Right cardiac atrium (tissue), 5 donors: ENCODE data around the gene ITGB8. TPM values are rescaled to one million over a fixed set of nuclear protein-coding genes. Genes with fewer than 3 reads are reported as not detected.
"Not testable (repeated sequence)": the region's sequence is repeated elsewhere in the genome, so short reads cannot be mapped to it uniquely, and the experiment has no call there.

Source experiments
- ATAC-seq, 2 donors: fragments of 200-7000 bp; cut with Tn5 transposase; one replicate each; pipeline versions ENCODE4 v1.8.0 to v1.9.1; 2020; ENCODE audit warnings: moderate library complexity in 2 of 2, mild to moderate bottlenecking in 1 of 2
- DNase-seq, 3 donors: peaks; one replicate each; pipeline ENCODE4 v3.0.0-alpha.2; 2020
- H3K27ac ChIP-seq: one replicate; pipeline ENCODE4 v1.5.1; 2013; ENCODE audit warnings: mild to moderate bottlenecking, low read length, control low read depth, moderate library complexity
- H3K27me3 ChIP-seq: one replicate; pipeline ENCODE4 v1.6.1; 2013; ENCODE audit not compliant: control insufficient read depth, insufficient read depth
- H3K4me1 ChIP-seq: one replicate; pipeline ENCODE4 v1.6.1; 2013; ENCODE audit warnings: low read length; ENCODE audit not compliant: control insufficient read depth, insufficient read depth
- H3K4me3 ChIP-seq: one replicate; pipeline ENCODE4 v1.5.1; 2013; ENCODE audit warnings: low read length, control low read depth
- H3K9me3 ChIP-seq: one replicate; pipeline ENCODE4 v1.6.1; 2013; ENCODE audit warnings: low read length; ENCODE audit not compliant: control insufficient read depth
- WGBS: extraction: QIAGEN DNeasy Blood & Tissue Kit; methylation state at CpG from one replicate; pipeline ENCODE4 v1.1.7; 2013; 5-methylcytosine and 5-hydroxymethylcytosine counted together
- intact Hi-C, 4 donors: fragments of 100-400 bp; cut with DNase I; formaldehyde crosslinking; loops; one replicate each; pipeline versions ENCODE4 v1.11.0 to v1.14.0; 2022 to 2023
- polyA plus RNA-seq: library from polyadenylated mRNA; stranded (reverse); fragments of 200-250 nt; gene quantifications from one replicate; pipeline ENCODE4 v1.2.3, GENCODE V29; 2013
- total RNA-seq, 4 donors: library from RNA; stranded (reverse); fragmentation: NEBNext Ultra II Directional; extraction: Animal tissue kit (Norgen Biotek cat#: 25700); gene quantifications; one replicate each; pipeline ENCODE4 v1.2.1, GENCODE V29; 2021
- donor health status: healthy with polysubstance abuse.
- donor health status: DM: no; HTN: yes; CAD: no.
- donor health status: DM: no; HTN: no; CAD: no.
- donor health status: DM: no; HTN: yes; CAD: no; lungs with severe emphysema.
- donor health status: DM: yes; HTN: yes; CAD: no.

The ITGB8 gene
- total and polyA plus RNA-seq, 5 donors, result 2.1 to 5.1 (median 3.6) TPM

- no peak overlapping the region for H3K4me3 ChIP-seq
- intact Hi-C loops, result no loop called here
- no peak for DNase-seq
- no peak overlapping the region for H3K27ac ChIP-seq
- no peak for ATAC-seq
- no peaks in the 10 kb centered on the region for H3K9me3 ChIP-seq
- H3K27me3 ChIP-seq, result no peaks in the 10 kb centered on the region
- H3K4me1 ChIP-seq, result no peaks in the 10 kb centered on the region
These were observed 52.7 kb downstream of the ITGB8 start for GRCh38 chr7:20383351-20383750.

GRCh38 chr7:20385126-20385525 is 54.4 kb downstream of the ITGB8 start:
- 41% methylated on average over 1 of the region's 1 CpG for WGBS
- ATAC-seq (no peak), DNase-seq (no peak)
- Histone ChIP-seq H3K4me3 (no peak overlapping the region), H3K27ac (no peak overlapping the region), H3K9me3 (no peaks in the 10 kb centered on the region), H3K27me3 (no peaks in the 10 kb centered on the region), H3K4me1 (no peaks in the 10 kb centered on the region)
- intact Hi-C loops, result no loop called here

GRCh38 chr7:20388084-20388483 is 57.4 kb downstream of the ITGB8 start:
- DNase-seq (no peak), ATAC-seq (no peak)
- H3K4me3 ChIP-seq, result no peak overlapping the region
- no peaks in the 10 kb centered on the region for H3K27me3 ChIP-seq
- no peaks in the 10 kb centered on the region for H3K4me1 ChIP-seq
- H3K9me3 ChIP-seq, result no peaks in the 10 kb centered on the region
- no peak overlapping the region for H3K27ac ChIP-seq
- intact Hi-C loops, result no loop called here
- WGBS, result 65% methylated on average over 1 of the region's 1 CpG

- H3K27ac ChIP-seq, ATAC-seq, intact Hi-C loops, H3K27me3 ChIP-seq, DNase-seq, H3K4me1 ChIP-seq, H3K9me3 ChIP-seq, H3K4me3 ChIP-seq: not testable (repeated sequence)
- 76% methylated on average over 2 of the region's 2 CpGs for WGBS
These were observed 58.5 kb downstream of the ITGB8 start for GRCh38 chr7:20389192-20389591.

- Histone ChIP-seq H3K4me1 (no peaks in the 10 kb centered on the region), H3K27me3 (no peaks in the 10 kb centered on the region), H3K9me3 (no peaks in the 10 kb centered on the region), H3K27ac (no peak overlapping the region), H3K4me3 (no peak overlapping the region)
- ATAC-seq (no peak), DNase-seq (no peak)
- intact Hi-C loops, result no loop called here
- 77% methylated on average over 2 of the region's 2 CpGs for WGBS
These were observed 62.4 kb downstream of the ITGB8 start for GRCh38 chr7:20393021-20393610.

GRCh38 chr7:20393616-20394015 is 62.9 kb downstream of the ITGB8 start:
- ATAC-seq (no peak), DNase-seq (no peak)
- intact Hi-C loops, result no loop called here

GRCh38 chr7:20394284-20394683 is 63.6 kb downstream of the ITGB8 start:
- Histone ChIP-seq H3K9me3 (no peaks in the 10 kb centered on the region), H3K27ac (no peak overlapping the region), H3K4me3 (no peak overlapping the region), H3K27me3 (no peaks in the 10 kb centered on the region), H3K4me1 (no peaks in the 10 kb centered on the region)
- WGBS, result 93% methylated on average over 3 of the region's 3 CpGs
- intact Hi-C loops, result no loop called here
- ATAC-seq, result no peak
- DNase-seq, result no peak

More at GRCh38 chr7:20393616-20394015, 62.9 kb downstream of the ITGB8 start:
- H3K27ac ChIP-seq, result no peak overlapping the region
- H3K4me1 ChIP-seq, result no peaks in the 10 kb centered on the region
- no peak overlapping the region for H3K4me3 ChIP-seq
- H3K9me3 ChIP-seq, result no peaks in the 10 kb centered on the region
- no peaks in the 10 kb centered on the region for H3K27me3 ChIP-seq
- 79% methylated on average over 2 of the region's 2 CpGs for WGBS

- 83% methylated on average over 4 of the region's 4 CpGs for WGBS
- no peaks in the 10 kb centered on the region for H3K4me1 ChIP-seq
- ATAC-seq (no peak), DNase-seq (no peak)
- H3K27me3 ChIP-seq, result no peaks in the 10 kb centered on the region
- no peaks in the 10 kb centered on the region for H3K9me3 ChIP-seq
- H3K4me3 ChIP-seq, result no peak overlapping the region
- H3K27ac ChIP-seq, result no peak overlapping the region
- intact Hi-C loops, result no loop called here
These were observed 64.4 kb downstream of the ITGB8 start for GRCh38 chr7:20395104-20395503.

- H3K27me3 ChIP-seq, result no peaks in the 10 kb centered on the region
- DNase-seq, result no peak
- intact Hi-C loops, result no loop called here
These were observed 64.8 kb downstream of the ITGB8 start for GRCh38 chr7:20395511-20395910.

GRCh38 chr7:20399521-20399920 is 68.8 kb downstream of the ITGB8 start:
- ATAC-seq (no peak), DNase-seq (no peak)
- H3K27ac ChIP-seq, result no peak overlapping the region
- intact Hi-C loops, result no loop called here
- no peak overlapping the region for H3K4me3 ChIP-seq
- no peaks in the 10 kb centered on the region for H3K9me3 ChIP-seq
- no peaks in the 10 kb centered on the region for H3K27me3 ChIP-seq
- no peaks in the 10 kb centered on the region for H3K4me1 ChIP-seq
- 68% methylated on average over 2 of the region's 2 CpGs for WGBS

More at GRCh38 chr7:20395511-20395910, 64.8 kb downstream of the ITGB8 start:
- no peaks in the 10 kb centered on the region for H3K9me3 ChIP-seq
- 94% methylated on average over 2 of the region's 2 CpGs for WGBS
- H3K4me1 ChIP-seq, result no peaks in the 10 kb centered on the region
- H3K27ac ChIP-seq, result no peak overlapping the region
- H3K4me3 ChIP-seq, result no peak overlapping the region
- ATAC-seq, result no peak

GRCh38 chr7:20401861-20402746 is 71.4 kb downstream of the ITGB8 start:
- Histone ChIP-seq H3K27ac (no peak overlapping the region), H3K4me1 (no peaks in the 10 kb centered on the region), H3K9me3 (no peaks in the 10 kb centered on the region), H3K27me3 (no peaks in the 10 kb centered on the region), H3K4me3 (no peak overlapping the region)
- intact Hi-C loops, result no loop called here
- ATAC-seq (no peak), DNase-seq (no peak)
- WGBS, result 44% methylated on average over 3 of the region's 3 CpGs
